Activated T-cell treated with anti-CD3 and anti-CD28 coated beads, Interleukin-2, amount 50 U/mL, for 72 hours (primary cell): ENCODE data around the gene RIOK2. TPM values are rescaled to one million over a fixed set of nuclear protein-coding genes. Genes with fewer than 3 reads are reported as not detected.
"Not testable (repeated sequence)": the region's sequence is repeated elsewhere in the genome, so short reads cannot be mapped to it uniquely, and the experiment has no call there.

Source experiments
- ATAC-seq, 2 donors: fragments of 150-1000 bp; cut with Tn5 transposase; replicated peaks in 1 of 2; 2 replicates each; pipeline ENCODE4 v1.10.0; 2021; ENCODE audit warnings: moderate library complexity in 2 of 2, mild to moderate bottlenecking in 1 of 2
- DNase-seq, 2 donors: peaks; one replicate each; pipeline ENCODE4 v3.0.0; 2021 to 2022; ENCODE audit warnings: mixed read lengths in 1 of 2
- H3K27ac Mint-ChIP-seq: one replicate; pipeline ENCODE4 v1.8.0; 2022; ENCODE audit warnings: mild to moderate bottlenecking, moderate library complexity, mixed read lengths
- H3K27me3 Mint-ChIP-seq: one replicate; pipeline ENCODE4 v1.8.0; 2022; ENCODE audit warnings: low read depth, mixed read lengths
- H3K36me3 Mint-ChIP-seq, 2 donors: one replicate each; pipeline ENCODE4 v1.8.0; 2022; ENCODE audit warnings: mixed read lengths in 2 of 2, mild to moderate bottlenecking in 1 of 2; ENCODE audit not compliant: insufficient read depth in 2 of 2
- H3K4me1 Mint-ChIP-seq: one replicate; pipeline ENCODE4 v1.8.0; 2022; ENCODE audit warnings: low read depth, mixed read lengths
- H3K4me3 Mint-ChIP-seq, 2 donors: one replicate each; pipeline ENCODE4 v1.8.0; 2022; ENCODE audit warnings: mild to moderate bottlenecking in 2 of 2, mixed read lengths in 2 of 2, moderate library complexity in 2 of 2
- H3K9me3 Mint-ChIP-seq, 2 donors: one replicate each; pipeline ENCODE4 v1.8.0; 2022; ENCODE audit warnings: mixed read lengths in 2 of 2
- total RNA-seq, 2 donors: library from RNA; stranded (reverse); gene quantifications; one replicate each; pipeline ENCODE4 v1.2.3, GENCODE V29; 2022

RIOK2 gene
- total RNA-seq, 2 donors from 2014 or later, result 25.2 to 38.0 TPM

GRCh38 chr5:97192580-97193354 is 9.7 kb upstream of the RIOK2 start:
- DNase-seq (no peak), ATAC-seq (no peak)
- no peaks in the 10 kb centered on the region for H3K27me3 Mint-ChIP-seq
- H3K27ac Mint-ChIP-seq, result no peak overlapping the region
- H3K9me3 Mint-ChIP-seq, result peaks cover 8% of the 10 kb centered on the region in 2 donors
- no peak overlapping the region for H3K4me3 Mint-ChIP-seq
- peaks cover 5% of the 10 kb centered on the region for H3K4me1 Mint-ChIP-seq
- H3K36me3 Mint-ChIP-seq, result peaks cover 0 to 6% of the 10 kb centered on the region in 2 donors

GRCh38 chr5:97191893-97192292 is 8.8 kb upstream of the RIOK2 start:
- Mint-ChIP-seq H3K4me1 (peaks cover 5% of the 10 kb centered on the region), H3K4me3 (no peak overlapping the region), H3K36me3 (peaks cover 0 to 6% of the 10 kb centered on the region in 2 donors), H3K27me3 (no peaks in the 10 kb centered on the region), H3K9me3 (peaks cover 8% of the 10 kb centered on the region in 2 donors), H3K27ac (no peak overlapping the region)
- DNase-seq, result no peak
- no peak for ATAC-seq

GRCh38 chr5:97189523-97189922 is 6.5 kb upstream of the RIOK2 start:
- not testable (repeated sequence) for H3K4me3 Mint-ChIP-seq, H3K27ac Mint-ChIP-seq, H3K9me3 Mint-ChIP-seq, H3K36me3 Mint-ChIP-seq, DNase-seq, ATAC-seq, H3K27me3 Mint-ChIP-seq
- peaks cover 11% of the 10 kb centered on the region for H3K4me1 Mint-ChIP-seq

- Mint-ChIP-seq H3K4me1 (peaks cover 38% of the 10 kb centered on the region), H3K36me3 (peaks cover 9 to 14% of the 10 kb centered on the region in 2 donors), H3K4me3 (peak overlapping the region; percentile 87 to 97), H3K27ac (peak overlapping the region; percentile 100), H3K27me3 (no peaks in the 10 kb centered on the region), H3K9me3 (peaks cover 4% of the 10 kb centered on the region in 2 donors)
- DNase-seq (no peak), ATAC-seq (no peak)
Observed at GRCh38 chr5:97183930-97184213, 825 bp upstream of the RIOK2 start.

- Mint-ChIP-seq H3K4me1 (peaks cover 42% of the 10 kb centered on the region), H3K27me3 (no peaks in the 10 kb centered on the region), H3K9me3 (peaks cover 3% of the 10 kb centered on the region in 2 donors), H3K4me3 (peak overlapping the region; percentile 87 to 97), H3K36me3 (peaks cover 16% of the 10 kb centered on the region in 2 donors), H3K27ac (peak overlapping the region; percentile 100)
- ATAC-seq (no peak), DNase-seq (no peak)
Observed at GRCh38 chr5:97182571-97183099, 412 bp downstream of the RIOK2 start.

- no peaks in the 10 kb centered on the region for H3K27me3 Mint-ChIP-seq
- H3K4me1 Mint-ChIP-seq, result peaks cover 42% of the 10 kb centered on the region
- H3K27ac Mint-ChIP-seq, result peak overlapping the region; percentile 100
- H3K9me3 Mint-ChIP-seq, result peaks cover 3% of the 10 kb centered on the region in 2 donors
- ATAC-seq (no peak), DNase-seq (no peak)
- H3K36me3 Mint-ChIP-seq, result peaks cover 16 to 17% of the 10 kb centered on the region in 2 donors
- H3K4me3 Mint-ChIP-seq, result peak overlapping the region; percentile 87 to 97
Observed at GRCh38 chr5:97181856-97182545, 1.0 kb downstream of the RIOK2 start.

GRCh38 chr5:97179457-97179856 is 3.6 kb downstream of the RIOK2 start:
- Mint-ChIP-seq H3K36me3 (peaks cover 16 to 22% of the 10 kb centered on the region in 2 donors), H3K4me1 (peaks cover 36% of the 10 kb centered on the region)
- H3K27ac Mint-ChIP-seq, H3K9me3 Mint-ChIP-seq, H3K4me3 Mint-ChIP-seq, ATAC-seq, H3K27me3 Mint-ChIP-seq, DNase-seq: not testable (repeated sequence)

- peaks cover 11 to 29% of the 10 kb centered on the region in 2 donors for H3K36me3 Mint-ChIP-seq
- peak in 1 of 2 donors; percentile 47 for ATAC-seq
Observed at GRCh38 chr5:97172227-97172626, 10.8 kb downstream of the RIOK2 start.

GRCh38 chr5:97171703-97172102 is 11.3 kb downstream of the RIOK2 start:
- Mint-ChIP-seq H3K27me3 (no peaks in the 10 kb centered on the region), H3K36me3 (peaks cover 11 to 29% of the 10 kb centered on the region in 2 donors), H3K9me3 (no peaks in the 10 kb centered on the region), H3K4me1 (peaks cover 24% of the 10 kb centered on the region), H3K4me3 (no peak overlapping the region), H3K27ac (peak overlapping the region; percentile 8)
- DNase-seq (no peak), ATAC-seq (no peak)

More at GRCh38 chr5:97172227-97172626, 10.8 kb downstream of the RIOK2 start:
- DNase-seq, result no peak
- Mint-ChIP-seq H3K4me3 (no peak overlapping the region), H3K4me1 (peaks cover 24% of the 10 kb centered on the region), H3K27ac (peak overlapping the region; percentile 8), H3K9me3 (no peaks in the 10 kb centered on the region), H3K27me3 (no peaks in the 10 kb centered on the region)

GRCh38 chr5:97167435-97167834 is 15.6 kb downstream of the RIOK2 start:
- H3K36me3 Mint-ChIP-seq, result peaks cover 11 to 33% of the 10 kb centered on the region in 2 donors
- peak overlapping the region; percentile 100 for H3K27ac Mint-ChIP-seq
- H3K4me1 Mint-ChIP-seq, result peaks cover 14% of the 10 kb centered on the region
- DNase-seq (no peak), ATAC-seq (peak in 1 of 2 donors; percentile 57)
- no peaks in the 10 kb centered on the region for H3K9me3 Mint-ChIP-seq
- no peaks in the 10 kb centered on the region for H3K27me3 Mint-ChIP-seq
- H3K4me3 Mint-ChIP-seq, result peak overlapping the region; percentile 61 to 94

GRCh38 chr5:97165726-97166125 is 17.3 kb downstream of the RIOK2 start:
- peaks cover 6% of the 10 kb centered on the region for H3K4me1 Mint-ChIP-seq
- no peaks in the 10 kb centered on the region for H3K9me3 Mint-ChIP-seq
- peaks cover 8 to 26% of the 10 kb centered on the region in 2 donors for H3K36me3 Mint-ChIP-seq
- DNase-seq, result no peak
- H3K4me3 Mint-ChIP-seq, result peak overlapping the region in 1 of 2 donors; percentile 49
- H3K27me3 Mint-ChIP-seq, result no peaks in the 10 kb centered on the region
- no peak for ATAC-seq
- peak overlapping the region; percentile 97 for H3K27ac Mint-ChIP-seq

GRCh38 chr5:97164846-97165245 is 18.2 kb downstream of the RIOK2 start:
- peak; percentile 52 to 79 for ATAC-seq
- Mint-ChIP-seq H3K4me1 (peaks cover 6% of the 10 kb centered on the region), H3K36me3 (peaks cover 8 to 26% of the 10 kb centered on the region in 2 donors), H3K4me3 (no peak overlapping the region), H3K27ac (peak overlapping the region; percentile 85), H3K27me3 (no peaks in the 10 kb centered on the region), H3K9me3 (no peaks in the 10 kb centered on the region)
- DNase-seq, result no peak

GRCh38 chr5:97163790-97164285 is 19.2 kb downstream of the RIOK2 start:
- peaks cover 9 to 28% of the 10 kb centered on the region in 2 donors for H3K36me3 Mint-ChIP-seq
- H3K9me3 Mint-ChIP-seq, result peaks cover under 1 to 2% of the 10 kb centered on the region in 2 donors
- no peak for DNase-seq

More at GRCh38 chr5:97163790-97164285, 19.2 kb downstream of the RIOK2 start:
- ATAC-seq, result no peak
- H3K4me3 Mint-ChIP-seq, result no peak overlapping the region
- no peak overlapping the region for H3K27ac Mint-ChIP-seq
- no peaks in the 10 kb centered on the region for H3K27me3 Mint-ChIP-seq
- peaks cover 6% of the 10 kb centered on the region for H3K4me1 Mint-ChIP-seq
